Myocyte (in vitro differentiated cells): ENCODE data around the gene FBP2. TPM values are rescaled to one million over a fixed set of nuclear protein-coding genes. Genes with fewer than 3 reads are reported as not detected.
A peak's percentile ranks its signal among the peaks of the same experiment; 100 is the strongest.

Experiments used
- DNase-seq: peaks from one replicate; pipeline ENCODE4 v3.0.0-alpha.2; 2012; ENCODE audit warnings: low read depth
- polyA plus RNA-seq: library from polyadenylated mRNA; unstranded; fragments of >200 nt; gene quantifications from one replicate; pipeline ENCODE4 v1.2.1, GENCODE V29; 2012; ENCODE audit warnings: missing spikeins
- total RNA-seq: library from RNA; depleted of rRNA; stranded (reverse); fragments of >200 nt; gene quantifications from 2 replicates; pipeline ENCODE4 v1.2.3, GENCODE V29; 2014

FBP2 gene
- 0.32 TPM in 1 of 2 replicates, not detected in the other for total RNA-seq
- polyA plus RNA-seq, result 1.5 TPM

GRCh38 chr9:94593459-94594345, at the start of gene FBP2:
TSS of gene FBP2 (minus strand) at chr9:94593824. CDS start at chr9:94593726, 98 bp downstream.
- peak; percentile 64 for DNase-seq

- DNase-seq, result no peak
Measured at GRCh38 chr9:94643176-94643575, 49.6 kb upstream of the FBP2 start.

DNA sequence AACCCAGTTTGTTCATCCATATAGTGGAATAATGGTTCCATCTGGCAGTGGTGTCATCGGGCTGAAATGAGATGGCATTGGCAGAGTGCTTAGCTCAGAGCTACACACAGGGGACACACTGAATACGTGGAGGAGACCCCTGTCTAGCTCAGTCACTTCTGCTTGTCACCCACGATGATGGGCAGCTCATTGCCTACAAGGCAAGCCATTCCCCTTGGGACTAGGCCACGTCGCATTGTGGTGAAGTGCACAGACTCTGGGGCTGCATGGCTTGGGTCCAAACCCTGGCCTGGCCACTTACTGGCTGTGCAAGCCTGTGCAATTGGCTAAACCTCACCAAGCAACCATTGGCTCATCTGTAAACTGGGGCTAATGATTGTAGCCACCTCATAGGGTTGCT, 48.9 kb upstream of the FBP2 start:
- no peak for DNase-seq

DNA sequence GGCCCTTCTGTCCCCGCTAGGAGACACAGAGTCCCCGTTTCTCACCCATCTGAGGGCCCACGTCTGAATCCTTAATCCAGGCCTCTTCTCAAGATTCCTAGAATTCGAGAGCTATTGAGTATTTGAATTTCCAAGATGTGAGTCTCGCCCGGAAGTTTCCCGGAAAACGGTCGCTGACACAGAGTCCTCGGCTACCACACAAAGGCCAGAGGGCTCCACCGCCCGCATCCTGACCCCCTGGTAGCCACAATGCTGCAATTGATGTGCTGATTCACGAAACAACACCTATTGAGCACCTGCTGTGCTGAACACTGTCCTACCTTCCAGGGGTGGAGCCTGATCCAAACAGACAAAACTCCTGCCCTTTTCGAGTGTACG, 46.4 kb upstream of the FBP2 start:
- DNase-seq, result no peak

DNA sequence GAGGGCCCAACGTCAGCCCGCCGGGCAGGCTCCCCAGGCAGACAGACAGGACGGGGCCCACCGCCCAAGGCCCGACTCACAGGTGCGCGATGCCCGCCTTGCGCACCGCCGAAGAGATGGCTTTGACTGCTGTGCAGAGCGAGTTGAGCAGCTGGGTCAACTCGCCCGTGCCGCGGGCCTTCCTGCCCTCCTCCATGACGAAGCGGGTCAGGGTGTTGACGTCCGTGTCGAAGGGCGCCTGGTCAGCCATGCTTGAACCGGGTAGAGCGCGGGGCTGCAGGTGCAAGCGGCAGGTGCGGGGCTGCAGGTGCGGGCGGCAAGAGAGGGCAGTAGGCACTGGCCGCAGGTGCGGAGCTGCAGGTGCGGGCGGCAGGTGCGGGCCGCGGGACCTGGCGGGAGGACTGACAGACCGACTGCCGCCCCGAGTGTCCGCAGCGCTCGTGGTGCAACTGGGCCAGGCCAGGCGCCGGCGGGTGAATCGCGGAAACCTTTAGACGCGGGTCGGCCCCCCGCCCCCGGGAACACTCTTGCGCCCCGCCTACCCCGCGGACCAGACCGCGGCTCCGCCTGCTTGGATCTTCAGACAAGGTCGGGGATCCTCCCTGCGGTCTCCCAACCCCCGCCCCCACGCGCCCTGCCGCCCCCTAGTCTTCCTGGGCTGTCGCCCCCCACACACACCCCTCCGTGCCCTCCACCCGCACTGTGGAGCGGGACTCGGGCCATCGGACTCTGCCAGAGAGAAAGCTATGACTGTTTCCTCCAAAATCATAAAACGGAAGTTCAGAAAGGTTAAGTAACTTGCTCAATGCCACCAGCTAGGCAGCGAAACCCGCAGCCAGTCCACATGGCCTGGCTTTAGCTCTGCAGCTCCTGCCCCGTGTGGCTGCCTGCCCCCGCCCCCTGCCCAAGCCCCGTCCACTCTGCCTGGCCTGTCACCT, 45.7 kb upstream of the FBP2 start, which contains the start of gene FBP1:
Gene FBP1, minus strand, starts transcription at position 458 of the 938 bp plus-strand sequence. Its CDS starts 208 bp downstream, at position 250.
- no peak for DNase-seq

- DNase-seq, result no peak
Measured at GRCh38 chr9:94638335-94639060, 44.9 kb upstream of the FBP2 start.

- DNase-seq, result no peak
Measured at GRCh38 chr9:94632737-94633136, 39.1 kb upstream of the FBP2 start.

GRCh38 chr9:94631599-94631998, 38.0 kb upstream of the FBP2 start:
- no peak for DNase-seq

DNA sequence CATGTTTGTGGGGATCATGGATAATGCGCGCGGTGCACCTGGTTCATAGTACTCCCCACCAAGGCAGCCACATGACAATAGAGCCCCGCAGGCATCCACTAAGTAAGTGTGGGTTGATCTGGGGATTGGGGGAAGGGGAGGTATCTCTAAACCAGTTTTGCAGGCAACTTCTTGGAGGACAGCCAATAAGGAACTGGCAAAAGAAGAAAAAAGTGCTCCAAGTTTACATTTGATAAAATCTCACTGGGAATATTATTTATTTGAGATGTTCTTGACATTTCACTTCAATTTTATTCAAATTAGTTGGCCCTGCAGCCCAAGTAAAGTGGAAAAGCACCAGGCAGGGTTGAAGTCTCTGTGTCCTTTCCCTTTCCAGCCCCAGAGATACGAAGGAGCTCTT, 37.2 kb upstream of the FBP2 start:
- no peak for DNase-seq

GRCh38 chr9:94630281-94630680, 36.7 kb upstream of the FBP2 start:
- no peak for DNase-seq

DNA sequence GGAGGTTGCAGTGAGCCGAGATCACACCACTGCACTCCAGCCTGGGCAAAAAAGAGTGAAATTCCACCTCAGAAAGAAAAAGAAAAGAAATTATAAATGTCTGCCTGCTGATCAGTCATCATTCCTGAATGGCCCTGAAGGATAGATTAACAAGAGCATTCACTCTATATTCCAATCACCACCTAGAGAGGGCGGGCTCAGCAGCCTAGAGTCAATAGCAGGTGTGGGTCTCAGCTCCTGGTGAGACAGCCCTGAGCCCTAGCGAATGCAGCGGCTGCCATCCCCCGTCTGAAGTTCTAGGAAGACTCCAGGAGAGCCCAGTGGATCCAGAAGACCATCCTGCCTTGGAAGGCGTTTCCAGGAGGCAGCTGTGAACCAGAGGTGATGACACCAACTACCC, 33.7 kb upstream of the FBP2 start:
- no peak for DNase-seq

DNA sequence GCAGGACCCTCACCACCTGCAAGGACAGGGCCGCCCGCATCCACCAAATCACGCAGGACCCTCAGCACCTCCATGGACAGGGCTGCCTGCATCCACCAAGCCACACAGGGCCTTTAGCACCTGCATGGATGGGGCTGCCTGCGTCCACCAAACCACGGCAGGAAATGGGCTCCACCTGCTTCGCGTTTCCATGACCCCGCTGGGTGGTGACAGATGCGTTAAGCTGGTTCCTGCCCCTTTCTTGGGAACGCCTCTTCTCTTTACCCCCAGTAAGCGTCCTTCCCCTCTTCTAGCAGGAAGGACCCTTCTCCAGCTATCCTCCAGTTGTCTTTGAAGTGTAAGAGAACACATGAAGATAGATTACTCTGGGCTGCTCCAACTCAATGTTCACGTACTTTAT, 32.2 kb upstream of the FBP2 start:
- DNase-seq, result no peak

- DNase-seq, result no peak
Measured at GRCh38 chr9:94624629-94625028, 31.0 kb upstream of the FBP2 start.

DNA sequence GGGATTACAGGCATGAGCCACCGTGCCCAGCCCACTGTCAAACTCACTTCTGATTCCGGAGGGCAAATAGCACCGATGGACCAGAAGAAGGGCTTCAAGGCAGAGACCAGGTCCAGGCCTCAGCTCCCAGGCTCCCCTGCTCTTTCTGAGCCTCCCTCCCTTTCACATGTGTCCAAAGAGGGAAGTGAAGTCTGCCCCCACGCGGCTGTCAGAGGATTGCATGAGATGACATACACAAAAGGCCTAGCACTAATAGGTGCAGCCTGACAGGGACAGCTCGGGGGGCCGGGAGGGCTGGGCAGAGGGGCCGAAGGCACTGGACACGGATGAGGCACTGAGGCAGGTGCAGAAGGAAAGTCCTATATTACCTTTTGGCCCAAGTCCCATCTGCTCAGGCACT, 29.6 kb upstream of the FBP2 start:
- DNase-seq, result no peak

GRCh38 chr9:94622087-94622800, 28.6 kb upstream of the FBP2 start:
- no peak for DNase-seq

- no peak for DNase-seq
Measured at GRCh38 chr9:94619026-94619425, 25.4 kb upstream of the FBP2 start.

DNA sequence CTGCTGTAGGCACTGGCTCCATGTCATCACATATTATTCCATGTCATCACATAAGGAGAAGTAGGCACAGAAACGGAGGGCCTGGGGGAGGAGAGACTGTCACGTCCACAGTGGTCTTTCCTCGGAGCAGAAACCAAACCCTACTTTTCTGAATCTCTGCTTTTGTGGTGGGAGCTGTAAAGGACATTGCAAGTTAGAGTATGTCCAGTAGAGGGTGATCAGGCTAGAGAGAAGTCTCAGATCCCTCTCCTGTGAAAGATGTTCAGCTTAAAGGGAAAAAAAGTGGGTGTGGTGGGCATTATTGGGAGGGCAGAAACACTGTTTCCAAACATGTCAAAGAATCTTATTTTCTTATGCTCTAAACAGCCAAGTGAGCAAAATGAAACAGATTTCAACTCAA, 19.4 kb upstream of the FBP2 start:
- no peak for DNase-seq

GRCh38 chr9:94612071-94612470, 18.4 kb upstream of the FBP2 start:
- DNase-seq, result no peak

DNA sequence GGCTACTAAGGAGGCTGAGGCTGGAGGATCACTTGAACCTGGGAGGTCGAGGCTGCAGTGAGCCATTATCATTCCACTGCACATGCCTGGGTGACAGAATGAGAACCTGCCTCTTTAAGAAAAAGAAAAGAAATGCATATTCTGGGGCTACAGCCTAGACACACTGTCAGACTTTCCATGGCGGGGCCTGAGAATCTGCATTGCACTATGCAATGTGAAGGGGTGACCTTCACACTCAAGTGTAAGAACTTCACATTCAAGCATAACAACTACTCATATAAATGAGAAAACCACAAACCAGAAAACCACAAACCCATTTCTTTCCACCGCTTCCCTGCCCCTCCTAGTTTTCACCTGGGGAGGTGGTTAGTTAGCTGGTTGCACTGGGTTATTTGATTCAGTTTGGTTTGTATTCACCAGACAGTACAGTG, 18.0 kb upstream of the FBP2 start:
- DNase-seq, result no peak

DNA sequence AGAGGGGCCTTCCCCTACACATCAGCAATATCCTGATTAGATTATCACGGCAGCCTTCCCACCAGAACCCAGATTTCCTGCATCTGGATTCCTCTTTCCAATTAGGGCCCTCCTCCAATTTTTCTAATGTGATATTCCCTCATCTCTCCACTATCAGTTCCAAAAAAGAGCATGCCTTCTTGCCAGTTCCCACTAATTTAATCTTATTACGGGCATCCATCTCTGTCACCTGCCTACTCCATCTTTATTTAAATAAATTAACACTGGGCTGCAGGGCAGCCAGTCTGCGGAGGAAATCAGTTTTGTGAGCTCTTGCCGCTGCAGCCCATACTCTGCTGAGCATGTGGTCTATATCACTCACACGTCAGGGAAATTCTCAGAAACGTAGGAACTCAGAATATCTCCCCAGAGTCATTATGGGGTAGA, 16.6 kb upstream of the FBP2 start:
- DNase-seq, result no peak

DNA sequence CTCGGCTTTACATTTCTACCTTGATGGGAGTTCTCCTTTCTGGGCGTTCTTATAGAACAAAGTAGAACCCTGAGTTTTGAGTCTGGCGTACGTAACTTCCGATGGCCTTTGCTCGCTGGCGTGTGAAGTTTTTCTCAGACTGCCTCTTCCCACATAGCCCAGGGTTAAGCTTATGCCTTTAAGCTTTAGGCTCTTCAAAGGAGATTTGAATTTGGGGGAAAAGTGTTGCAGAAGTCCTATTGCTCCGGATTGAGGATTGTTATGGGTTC, 13.7 kb upstream of the FBP2 start:
- no peak for DNase-seq
